T-helper 22 cell (primary cell): ENCODE data around the gene TSHZ2.
"Not testable (repeated sequence)": the region's sequence is repeated elsewhere in the genome, so short reads cannot be mapped to it uniquely, and the experiment has no call there.

Experiments used
- DNase-seq: peaks from one replicate; pipeline ENCODE4 v3.0.0-alpha.2; 2020; ENCODE audit warnings: low read depth

TSHZ2 gene

DNA sequence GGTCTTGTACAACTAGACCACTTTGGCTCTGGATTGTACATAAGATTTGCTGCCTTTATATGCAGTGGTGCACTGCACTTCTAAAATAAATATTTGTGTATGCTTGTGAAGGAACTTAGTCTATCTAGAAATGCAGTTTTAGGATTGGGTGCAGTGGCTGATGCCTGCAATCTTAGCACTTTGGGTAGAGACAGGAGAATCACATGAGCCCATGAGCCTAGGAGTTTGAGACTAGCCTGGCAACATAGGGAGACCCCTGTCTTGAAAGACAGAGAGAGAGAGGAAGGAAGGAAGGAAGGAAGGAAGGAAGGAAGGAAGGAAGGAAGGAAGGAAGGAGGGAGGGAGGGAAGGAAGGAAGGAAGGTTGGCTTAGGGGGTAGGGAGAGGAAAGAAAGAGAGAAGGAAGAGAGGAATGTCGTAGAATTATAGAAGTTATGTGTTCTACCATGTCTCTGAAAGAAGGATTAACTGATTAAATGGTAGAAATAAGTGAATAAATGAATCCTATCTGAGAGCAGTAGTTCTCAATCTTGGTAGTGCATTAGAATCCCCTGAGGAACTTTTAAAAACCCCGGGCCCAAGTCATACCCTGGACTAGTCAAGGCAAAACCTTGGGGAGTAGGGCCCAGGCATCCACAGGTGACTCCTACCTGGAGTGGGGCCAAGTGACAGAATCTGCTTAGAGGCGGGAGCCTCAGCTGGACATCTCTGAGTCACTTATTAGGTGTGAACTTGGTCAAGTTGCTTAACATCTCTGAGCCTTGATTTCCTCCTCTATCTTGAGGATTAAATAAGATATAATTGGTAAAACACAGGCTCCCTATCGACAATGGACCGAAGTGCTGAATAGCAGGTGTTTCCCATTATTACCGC is 491.2 kb downstream of the TSHZ2 start:
- no peak for DNase-seq

GRCh38 chr20:53466279-53466678 is 494.1 kb downstream of the TSHZ2 start:
- no peak for DNase-seq

- DNase-seq = no peak
Measured at GRCh38 chr20:53468587-53468986, 496.4 kb downstream of the TSHZ2 start.

DNA sequence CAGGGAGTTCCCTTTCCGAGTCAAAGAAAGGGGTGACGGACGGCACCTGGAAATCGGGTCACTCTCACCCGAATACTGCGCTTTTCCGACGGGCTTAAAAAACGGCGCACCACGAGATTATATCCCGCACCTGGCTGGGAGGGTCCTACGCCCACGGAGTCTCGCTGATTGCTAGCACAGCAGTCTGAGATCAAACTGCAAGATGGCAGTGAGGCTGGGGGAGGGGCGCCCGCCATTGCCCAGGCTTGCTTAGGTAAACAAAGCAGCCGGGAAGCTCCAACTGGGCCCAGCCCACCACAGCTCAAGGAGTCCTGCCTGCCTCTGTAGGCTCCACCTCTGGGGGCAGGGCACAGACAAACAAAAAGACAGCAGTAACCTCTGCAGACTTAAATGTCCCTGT is 500.7 kb downstream of the TSHZ2 start:
- not testable (repeated sequence) for DNase-seq

- no peak for DNase-seq
Measured at GRCh38 chr20:53480913-53481312, 508.8 kb downstream of the TSHZ2 start.

DNA sequence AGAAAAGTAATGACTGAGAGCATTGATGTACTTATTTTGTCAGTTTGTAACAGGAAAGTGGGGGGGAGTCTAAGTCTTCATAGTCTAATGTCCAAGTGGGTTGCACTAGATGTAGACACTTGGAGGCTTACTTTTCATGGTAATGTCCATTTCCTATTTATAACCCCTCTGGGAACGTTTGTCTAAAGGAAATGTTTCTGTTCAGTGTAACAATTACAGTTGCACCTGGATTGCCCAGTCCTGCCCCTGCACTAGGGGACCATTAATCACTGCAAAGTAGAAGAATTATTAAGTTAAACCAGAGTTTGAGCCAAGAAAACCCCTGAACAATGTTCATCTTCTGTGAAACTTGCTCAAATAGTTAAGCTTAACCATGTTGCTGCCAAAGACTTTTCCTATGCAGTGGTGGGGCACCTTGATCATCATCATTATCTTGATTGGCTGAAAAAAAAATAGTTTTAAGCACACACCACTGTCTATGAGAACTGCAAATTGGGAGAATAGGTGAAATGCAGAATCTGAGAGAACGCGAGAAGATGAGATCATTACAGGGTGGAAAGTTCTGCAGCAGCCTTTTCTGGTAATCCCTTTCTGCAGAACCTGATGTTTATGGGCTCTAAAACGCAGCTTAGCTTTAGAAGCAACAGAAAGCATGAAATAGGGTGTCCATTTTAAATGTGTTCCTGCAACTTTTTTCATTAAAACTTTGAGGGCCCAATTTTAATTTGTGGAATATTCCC is 515.5 kb downstream of the TSHZ2 start:
- DNase-seq = no peak

DNA sequence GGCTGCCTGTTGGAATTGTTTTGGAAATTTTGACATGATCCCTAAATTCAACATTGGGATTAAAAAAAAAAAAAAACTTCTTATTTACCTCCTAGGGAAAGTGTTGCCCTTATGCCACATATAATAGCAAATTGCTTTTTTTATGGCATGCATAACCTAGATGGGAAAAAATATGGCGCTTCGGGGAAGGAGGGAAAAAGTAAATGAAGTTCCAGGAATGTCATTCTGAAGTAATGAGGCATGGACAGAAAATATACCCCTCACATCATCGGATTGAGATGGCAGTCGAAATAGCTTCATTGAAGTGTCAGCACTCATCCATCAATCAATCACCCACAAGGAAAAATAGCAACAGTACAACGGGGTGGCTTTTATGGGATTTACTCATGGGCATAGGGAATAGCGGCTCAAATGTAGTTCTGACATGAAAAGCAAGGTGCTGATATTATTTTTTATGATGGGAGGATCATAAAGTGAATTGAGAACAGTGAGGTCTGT is 516.7 kb downstream of the TSHZ2 start:
- no peak for DNase-seq

DNA sequence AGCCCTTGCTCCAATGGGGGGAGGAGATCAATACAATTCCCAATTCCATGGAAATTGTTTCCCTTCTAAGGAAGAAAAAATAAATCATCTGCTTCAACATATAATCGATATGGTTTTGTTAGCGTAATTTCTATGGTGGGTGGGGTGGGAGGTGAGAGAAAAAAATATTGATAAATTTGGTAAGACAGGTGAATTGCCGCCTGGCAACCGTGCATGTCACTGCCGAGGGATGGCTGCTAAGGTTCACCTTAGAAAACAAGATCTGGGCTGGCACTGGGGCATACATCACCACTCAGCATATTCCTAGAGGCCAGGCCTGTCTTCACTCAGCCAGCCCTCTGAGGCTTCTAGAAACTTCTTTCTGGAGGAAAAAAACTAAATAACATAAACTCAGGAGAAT is 517.4 kb downstream of the TSHZ2 start:
- DNase-seq = no peak

DNA sequence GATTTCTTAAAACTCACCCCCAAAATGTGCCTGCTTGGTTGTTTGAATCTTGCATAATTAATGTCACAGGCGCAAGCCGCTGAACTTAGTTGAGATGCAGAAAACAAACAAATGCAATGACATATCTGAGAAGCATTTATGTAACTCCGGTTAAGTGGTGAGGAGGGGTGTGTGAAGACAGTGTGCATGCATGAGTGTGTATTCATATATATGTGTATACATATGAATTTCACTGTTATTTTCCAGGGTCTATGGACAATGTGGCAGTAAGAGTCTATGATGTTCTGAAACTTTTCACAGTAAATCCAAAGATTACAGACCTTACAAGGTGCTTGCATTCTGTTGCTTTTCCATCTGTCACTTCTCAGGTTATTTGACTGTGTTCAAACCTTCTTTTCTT is 518.5 kb downstream of the TSHZ2 start:
- no peak for DNase-seq

GRCh38 chr20:53491462-53491861 is 519.3 kb downstream of the TSHZ2 start:
- DNase-seq = no peak

DNA sequence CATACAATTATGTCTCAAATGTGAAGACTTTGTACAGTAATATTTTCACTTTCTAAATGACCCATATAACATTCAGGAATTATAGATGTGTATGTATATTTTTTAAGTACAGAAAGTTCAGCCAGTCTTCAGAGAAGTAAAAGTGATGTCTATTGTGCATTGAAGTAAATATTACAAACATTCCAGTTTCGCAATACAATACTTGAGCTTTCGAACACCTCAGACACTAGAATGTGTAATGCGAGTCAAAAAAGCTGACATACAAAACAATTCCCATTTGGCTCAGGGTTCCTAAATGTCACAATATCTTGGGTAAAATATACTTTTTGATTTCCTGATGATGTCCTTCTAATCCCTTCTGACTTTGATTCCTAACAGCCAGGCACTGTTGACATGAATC is 520.1 kb downstream of the TSHZ2 start:
- DNase-seq = no peak

GRCh38 chr20:53493311-53493857 is 521.2 kb downstream of the TSHZ2 start:
- no peak for DNase-seq

- no peak for DNase-seq
Measured at GRCh38 chr20:53494753-53495152, 522.6 kb downstream of the TSHZ2 start.

GRCh38 chr20:53495398-53496092 is 523.4 kb downstream of the TSHZ2 start:
- DNase-seq = no peak

GRCh38 chr20:53497246-53497645 is 525.1 kb downstream of the TSHZ2 start:
- DNase-seq = no peak

DNA sequence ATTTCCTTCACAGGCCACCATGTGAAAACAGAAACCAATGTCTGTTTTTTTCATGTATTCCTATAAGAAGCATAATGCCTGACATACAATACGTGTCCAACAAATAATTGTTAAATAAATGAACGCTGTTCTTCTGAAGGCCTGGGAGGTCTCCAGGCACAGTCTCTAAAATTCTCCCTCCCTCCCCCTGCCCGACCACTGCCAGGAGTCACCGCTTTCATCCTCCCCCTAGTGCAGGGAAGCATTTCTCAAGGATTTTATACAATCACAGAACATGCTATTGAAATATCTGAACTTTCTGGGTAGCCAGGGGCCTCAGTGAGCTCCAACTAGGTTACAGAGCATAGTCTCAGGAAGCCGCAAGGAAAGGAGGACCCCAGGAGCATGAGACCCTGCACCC is 526.2 kb downstream of the TSHZ2 start:
- DNase-seq = no peak

DNA sequence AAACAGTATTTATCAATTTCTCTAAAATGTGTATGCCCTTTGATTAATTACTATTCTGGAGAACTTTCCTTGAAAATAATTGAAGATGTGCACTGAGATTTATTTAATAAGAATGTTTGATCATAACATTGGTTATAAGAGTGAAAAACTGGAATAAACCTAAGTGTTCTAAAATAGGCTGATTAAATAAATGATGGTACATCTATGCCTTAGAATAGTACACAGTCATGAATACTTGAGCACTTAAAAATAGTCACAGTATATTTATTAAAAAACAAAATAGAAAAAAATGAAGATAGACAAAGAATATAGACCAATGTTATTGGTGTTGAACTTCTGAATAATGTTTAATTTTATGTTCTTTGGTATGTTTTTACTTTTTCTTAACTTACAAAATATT is 528.5 kb downstream of the TSHZ2 start:
- DNase-seq = no peak

DNA sequence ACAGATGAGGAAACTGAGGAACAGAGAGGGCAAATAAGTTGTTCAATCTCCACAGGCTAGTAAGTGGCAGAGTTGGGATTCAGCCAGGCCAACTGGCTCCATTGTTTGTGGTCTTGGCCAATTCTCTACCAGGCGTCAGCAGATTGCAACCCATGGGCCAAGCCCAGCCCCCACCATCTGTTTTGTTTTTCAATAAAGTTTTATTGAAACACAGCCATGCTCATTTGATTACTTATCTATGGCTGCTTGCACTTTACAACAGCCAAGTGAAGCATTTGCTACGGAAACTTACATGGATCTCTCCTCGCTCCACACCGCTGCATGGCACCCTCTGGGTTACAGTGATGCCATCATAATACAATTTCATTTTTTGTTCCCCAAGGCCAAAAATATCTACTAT is 530.7 kb downstream of the TSHZ2 start:
- no peak for DNase-seq

DNA sequence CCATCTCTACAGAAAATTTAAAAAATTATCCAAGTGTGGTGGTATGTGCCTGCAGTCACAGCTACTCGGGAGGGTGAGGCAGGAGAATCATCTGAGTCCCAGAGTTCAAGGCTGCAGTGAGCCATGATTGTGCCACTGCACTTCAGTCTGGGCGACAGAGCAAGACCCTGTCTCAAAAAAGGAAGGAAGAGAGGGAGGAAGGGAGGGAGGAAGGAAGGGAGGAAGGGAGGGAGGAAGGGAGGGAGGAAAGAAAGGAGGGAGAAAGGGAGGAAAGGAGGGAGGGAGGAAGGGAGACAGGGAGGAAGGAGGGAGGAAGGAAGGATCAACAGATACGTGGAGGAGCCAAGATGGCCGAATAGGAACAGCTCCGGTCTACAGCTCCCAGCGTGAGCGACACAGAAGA is 531.4 kb downstream of the TSHZ2 start:
- no peak for DNase-seq

DNA sequence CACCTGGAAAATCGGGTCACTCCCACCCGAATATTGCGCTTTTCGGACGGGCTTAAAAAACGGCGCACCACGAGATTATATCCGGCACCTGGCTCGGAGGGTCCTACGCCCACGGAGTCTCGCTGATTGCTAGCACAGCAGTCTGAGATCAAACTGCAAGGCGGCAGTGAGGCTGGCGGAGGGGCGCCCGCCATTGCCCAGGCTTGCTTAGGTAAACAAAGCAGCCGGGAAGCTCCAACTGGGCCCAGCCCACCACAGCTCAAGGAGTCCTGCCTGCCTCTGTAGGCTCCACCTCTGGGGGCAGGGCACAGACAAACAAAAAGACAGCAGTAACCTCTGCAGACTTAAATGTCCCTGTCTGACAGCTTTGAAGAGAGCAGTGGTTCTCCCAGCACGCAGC is 531.9 kb downstream of the TSHZ2 start:
- not testable (repeated sequence) for DNase-seq

- DNase-seq = no peak
Measured at GRCh38 chr20:53510262-53510661, 538.1 kb downstream of the TSHZ2 start.

DNA sequence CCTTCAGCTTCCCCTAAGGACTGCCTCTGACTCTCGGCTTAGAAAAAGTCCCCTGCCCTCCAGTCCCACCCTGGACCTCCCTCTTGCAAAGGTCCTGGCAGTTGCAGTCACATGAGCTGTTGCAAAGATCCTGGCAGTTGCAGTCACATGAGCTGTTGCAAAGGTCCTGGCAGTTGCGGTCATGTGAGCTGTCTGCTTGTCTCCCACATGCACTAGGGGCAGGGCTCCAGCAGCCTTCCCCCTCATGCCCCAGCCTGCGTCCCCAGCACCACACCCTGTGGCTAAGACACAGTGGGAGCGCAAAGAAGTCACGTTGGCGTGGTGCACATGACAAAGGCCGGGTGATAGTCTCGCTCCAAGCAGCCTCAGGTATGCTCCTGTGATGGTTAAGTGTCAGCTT is 538.5 kb downstream of the TSHZ2 start:
- DNase-seq = no peak
